Tibial nerve (tissue), 4 donors: Measurements from ENCODE around the gene HMCN1. TPM values are rescaled to one million over a fixed set of nuclear protein-coding genes. Genes with fewer than 3 reads are reported as not detected.

Experiments used
- DNase-seq, 2 donors: peaks; one replicate each; pipeline ENCODE4 v3.0.0-alpha.2; 2019; ENCODE audit warnings: low spot score in 2 of 2
- H3K27ac ChIP-seq, 4 donors: fragments of 200-600 bp; sonication (generic) in 3 of 4; one replicate each; pipeline ENCODE4 v1.5.1; 2017 to 2019; ENCODE audit warnings: mild to moderate bottlenecking in 1 of 4
- H3K27me3 ChIP-seq, 2 donors: fragments of 200-600 bp; sonication (generic) in 1 of 2; one replicate each; pipeline versions ENCODE4 v1.5.1 to v1.6.0; 2017 to 2019
- H3K36me3 ChIP-seq, 3 donors: fragments of 200-600 bp; sonication (generic); one replicate each; pipeline ENCODE4 v1.5.1; 2018 to 2019
- H3K4me1 ChIP-seq, 4 donors: fragments of 200-600 bp; sonication (generic) in 3 of 4; one replicate each; pipeline ENCODE4 v1.5.1; 2017 to 2019
- H3K4me3 ChIP-seq, 4 donors: fragments of 200-600 bp; sonication (generic) in 3 of 4; one replicate each; pipeline ENCODE4 v1.5.1; 2017 to 2019; ENCODE audit warnings: mild to moderate bottlenecking in 1 of 4, moderate library complexity in 1 of 4
- H3K9me3 ChIP-seq, 4 donors: fragments of 200-600 bp; sonication (generic) in 3 of 4; one replicate each; pipeline ENCODE4 v1.5.1; 2017 to 2019
- CTCF ChIP-seq, 5 experiments: fragments of 200-600 bp in 3 of 5; fragments of 450-650 bp in 2 of 5; sonication (generic) in 3 of 5; IDR thresholded peaks; one replicate each; pipeline ENCODE4 v1.5.1; 2016 to 2019; ENCODE audit warnings: antibody characterized with exemption in 5 of 5, mild to moderate bottlenecking in 3 of 5, moderate library complexity in 2 of 5
- EP300 ChIP-seq, 2 donors: sonication (generic); formaldehyde crosslinking; IDR thresholded peaks; one replicate each; pipeline ENCODE4 v1.6.1; 2017; ENCODE audit warnings: antibody characterized with exemption in 2 of 2, mild to moderate bottlenecking in 1 of 2
- POLR2A ChIP-seq, 2 donors: fragments of 450-650 bp; IDR thresholded peaks; one replicate each; pipeline ENCODE4 v1.6.1; 2017; ENCODE audit warnings: antibody characterized with exemption in 2 of 2, mild to moderate bottlenecking in 2 of 2, moderate library complexity in 2 of 2
- WGBS, 2 donors: methylation state at CpG; one replicate each; pipeline ENCODE4 v1.1.5; 2018; 5-methylcytosine and 5-hydroxymethylcytosine counted together
- total RNA-seq, 4 donors: library from RNA; depleted of rRNA; stranded (reverse); fragments of >200 nt; gene quantifications; one replicate each; pipeline ENCODE4 v1.1.0, GENCODE V29; 2016

HMCN1 gene
- total RNA-seq, 4 donors from 2014 or later: 2.1 to 13.3 (median 3.9) TPM

GRCh38 chr1:186164773-186165172, 430.6 kb downstream of the HMCN1 start:
- Histone ChIP-seq H3K36me3 (no peaks in the 10 kb centered on the region), H3K4me3 (no peak overlapping the region), H3K27ac (no peak overlapping the region), H3K9me3 (no peaks in the 10 kb centered on the region), H3K4me1 (no peaks in the 10 kb centered on the region), H3K27me3 (no peaks in the 10 kb centered on the region)
- TF ChIP-seq POLR2A (IDR thresholded peaks at IDR 0.05) (no peak), EP300 (IDR thresholded peaks at IDR 0.05) (no peak), CTCF (IDR thresholded peaks at IDR 0.05) (no peak)
- no peak for DNase-seq
- 86 to 95% methylated on average over 3 of the region's 3 CpGs for WGBS, 2 donors

- Histone ChIP-seq H3K4me1 (no peaks in the 10 kb centered on the region), H3K27me3 (no peaks in the 10 kb centered on the region), H3K27ac (no peak overlapping the region), H3K36me3 (no peaks in the 10 kb centered on the region), H3K4me3 (no peak overlapping the region), H3K9me3 (no peaks in the 10 kb centered on the region)
- 68 to 78% methylated on average over 1 of the region's 1 CpG for WGBS, 2 donors
- TF ChIP-seq POLR2A (IDR thresholded peaks at IDR 0.05) (no peak), CTCF (IDR thresholded peaks at IDR 0.05) (no peak), EP300 (IDR thresholded peaks at IDR 0.05) (no peak)
- DNase-seq: no peak
These were observed 431.1 kb downstream of the HMCN1 start for GRCh38 chr1:186165303-186165702.

GRCh38 chr1:186167096-186167668, 433.0 kb downstream of the HMCN1 start:
- Histone ChIP-seq H3K4me1 (no peaks in the 10 kb centered on the region), H3K4me3 (no peak overlapping the region), H3K9me3 (no peaks in the 10 kb centered on the region), H3K27me3 (no peaks in the 10 kb centered on the region), H3K27ac (no peak overlapping the region), H3K36me3 (no peaks in the 10 kb centered on the region)
- WGBS, 2 donors: 94% methylated on average over 5 of the region's 5 CpGs
- TF ChIP-seq EP300 (IDR thresholded peaks at IDR 0.05) (no peak), POLR2A (IDR thresholded peaks at IDR 0.05) (no peak), CTCF (IDR thresholded peaks at IDR 0.05) (no peak)
- no peak for DNase-seq

GRCh38 chr1:186175588-186175987, 441.4 kb downstream of the HMCN1 start:
- Histone ChIP-seq H3K4me1 (no peaks in the 10 kb centered on the region), H3K27me3 (no peaks in the 10 kb centered on the region), H3K36me3 (peaks cover 0 to 2% (median 0%) of the 10 kb centered on the region in 3 donors), H3K4me3 (no peak overlapping the region), H3K9me3 (no peaks in the 10 kb centered on the region), H3K27ac (no peak overlapping the region)
- no peak for DNase-seq
- 50 to 66% methylated on average over 4 of the region's 4 CpGs for WGBS, 2 donors
- TF ChIP-seq EP300 (IDR thresholded peaks at IDR 0.05) (no peak), POLR2A (IDR thresholded peaks at IDR 0.05) (no peak), CTCF (IDR thresholded peaks at IDR 0.05) (no peak)

- no peaks in the 10 kb centered on the region for H3K27me3 ChIP-seq
- no peak for DNase-seq
- 86 to 90% methylated on average over 5 of the region's 5 CpGs for WGBS, 2 donors
- H3K36me3 ChIP-seq: no peaks in the 10 kb centered on the region
- no peaks in the 10 kb centered on the region for H3K9me3 ChIP-seq
- H3K4me1 ChIP-seq: peaks cover 0 to 1% (median 0%) of the 10 kb centered on the region in 4 donors
- no peak overlapping the region for H3K27ac ChIP-seq
- TF ChIP-seq POLR2A (IDR thresholded peaks at IDR 0.05): no peak
- TF ChIP-seq EP300 (IDR thresholded peaks at IDR 0.05): no peak
- TF ChIP-seq CTCF (IDR thresholded peaks at IDR 0.05): no peak
- H3K4me3 ChIP-seq: no peak overlapping the region
These were observed 444.3 kb downstream of the HMCN1 start for GRCh38 chr1:186178426-186179043.
